Prostate gland (tissue), 2 donors: ENCODE data around the gene PCDH9.

ENCODE experiments used
- CTCF ChIP-seq, 4 experiments: fragments of 200-600 bp in 2 of 4; fragments of 450-650 bp in 2 of 4; sonication (generic) in 2 of 4; IDR thresholded peaks; 1 replicate in 3 of 4; 2 replicates in 1 of 4; pipeline ENCODE4 v1.5.1; 2016 to 2019; ENCODE audit warnings: antibody characterized with exemption in 4 of 4, mild to moderate bottlenecking in 2 of 4, moderate library complexity in 2 of 4
- POLR2A ChIP-seq: fragments of 450-650 bp; IDR thresholded peaks from one replicate; pipeline ENCODE4 v1.6.1; 2016; ENCODE audit warnings: antibody characterized with exemption, mild to moderate bottlenecking

GRCh38 chr13:67043901-67044300 lies 186.2 kb downstream of the PCDH9 start:
- TF ChIP-seq CTCF (IDR thresholded peaks at IDR 0.05) (no peak), POLR2A (no peak)
